H1 (cell line): ENCODE measurements around the gene MAPK14. TPM values are rescaled to one million over a fixed set of nuclear protein-coding genes. Genes with fewer than 3 reads are reported as not detected.

Experiments used
- HDAC2 ChIP-seq, 2 experiments: fragments of 300-600 bp in 1 of 2; sonication (generic) in 1 of 2; IDR thresholded peaks; 2 replicates each; pipeline ENCODE4 v1.6.1; 2011 to 2012; ENCODE audit warnings: low read depth in 2 of 2, low read length in 2 of 2, mild to moderate bottlenecking in 2 of 2, moderate library complexity in 2 of 2, borderline replicate concordance in 1 of 2, inconsistent platforms in 1 of 2
- NRF1 ChIP-seq: IDR thresholded peaks from 2 replicates; pipeline ENCODE4 v1.6.1; 2011; ENCODE audit warnings: mild to moderate bottlenecking, low read depth, low read length, improper control_type of control experiment
- POLR2A ChIP-seq, 2 experiments: IDR thresholded peaks; 1 replicate in 1 of 2; 2 replicates in 1 of 2; pipeline ENCODE4 v1.6.1; 2011; ENCODE audit warnings: low read depth in 2 of 2, low read length in 2 of 2, mild to moderate bottlenecking in 2 of 2; ENCODE audit errors: control extremely low read depth in 1 of 2
- RBBP5 ChIP-seq: IDR thresholded peaks from 2 replicates; pipeline ENCODE4 v1.7.1; 2012; ENCODE audit warnings: low read depth, mild to moderate bottlenecking, inconsistent platforms, low read length, moderate library complexity, borderline replicate concordance
- SP4 ChIP-seq: IDR thresholded peaks from 2 replicates; pipeline ENCODE4 v1.6.1; 2012; ENCODE audit warnings: low read length, inconsistent platforms
- TCF12 ChIP-seq: IDR thresholded peaks from 2 replicates; pipeline ENCODE4 v1.6.1; 2011; ENCODE audit warnings: low read depth, mild to moderate bottlenecking, low read length
- ZNF274 ChIP-seq: IDR thresholded peaks from 2 replicates; pipeline ENCODE4 v1.7.0; 2012; ENCODE audit warnings: low read length, borderline replicate concordance; ENCODE audit errors: extremely low read depth
- polyA plus RNA-seq, 7 experiments: library from polyadenylated mRNA; depleted of rRNA in 3 of 7; stranded (reverse) in 5 of 7; unstranded in 2 of 7; fragments of >200 nt in 5 of 7; fragments of 200-250 nt in 2 of 7; gene quantifications; 1 replicate in 5 of 7; 2 replicates in 1 of 7; 4 replicates in 1 of 7; pipeline versions ENCODE4 v1.2.1 to v1.2.3, GENCODE V29; 2011 to 2013; ENCODE audit warnings: missing spikeins in 2 of 7, mixed read lengths in 2 of 7
- total RNA-seq: library from RNA; stranded (reverse); fragmentation: NEBNext Ultra II Directional; extraction: Animal tissue kit (Norgen Biotek cat#: 25700); gene quantifications from 2 replicates; pipeline ENCODE4 v1.2.1, GENCODE V29; 2021
- TF ChIP-seq, protein P1 (sequence below): IDR thresholded peaks from 2 replicates; pipeline ENCODE4 v1.6.1; 2012; ENCODE audit warnings: inconsistent platforms

Gene MAPK14
- total and polyA plus RNA-seq, 2 of the 8 experiments (the other 6 are each of a cell fraction or from before 2014, with no cell fraction given), result 18.1 to 39.3 TPM

- no peak for TF ChIP-seq RBBP5
- no peak for TF ChIP-seq POLR2A (IDR thresholded peaks at IDR 0.05; ENCODE audit: control extremely low read depth in 1 of 2, low read depth in 2 of 2, low read length in 2 of 2)
- no peak for TF ChIP-seq ZNF274
- TF ChIP-seq TCF12, result no peak
- TF ChIP-seq NRF1, result no peak
- no peak for TF ChIP-seq SP4
- TF ChIP-seq, protein P1, sequence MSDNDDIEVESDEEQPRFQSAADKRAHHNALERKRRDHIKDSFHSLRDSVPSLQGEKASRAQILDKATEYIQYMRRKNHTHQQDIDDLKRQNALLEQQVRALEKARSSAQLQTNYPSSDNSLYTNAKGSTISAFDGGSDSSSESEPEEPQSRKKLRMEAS, result no peak
- TF ChIP-seq HDAC2 (IDR thresholded peaks at IDR 0.05; ENCODE audit: borderline replicate concordance in 1 of 2, low read depth in 2 of 2, low read length in 2 of 2), result no peak
Observed at GRCh38 chr6:36038120-36038876, 10.7 kb downstream of the MAPK14 start (continued).
